Panc1 (cell line): ENCODE results near the gene KCNB1. TPM values are rescaled to one million over a fixed set of nuclear protein-coding genes. Genes with fewer than 3 reads are reported as not detected.

Source experiments
- ATAC-seq: fragments of 200-7000 bp; cut with Tn5 transposase; 2 replicates; pipeline ENCODE4 v1.9.1; 2020; ENCODE audit warnings: mild to moderate bottlenecking, moderate library complexity
- BruUV-seq: library from RNA; stranded (reverse); fragments of 400-500 nt; replicated peaks from 2 replicates; lab custom pipeline; 2021; lab: Mats Ljungman, UMichigan
- CTCF ChIA-PET: fragments of 300-600 bp; sonication (Branson Sonifier 250); formaldehyde crosslinking; loops from one replicate; lab custom pipeline; 2022; ENCODE audit warnings: antibody characterized with exemption; lab: Charles Lee
- POLR2A ChIA-PET: fragments of 300-600 bp; sonication (Branson Sonifier 250); formaldehyde crosslinking; loops from one replicate; lab custom pipeline; 2022; ENCODE audit warnings: antibody characterized with exemption; lab: Charles Lee
- DNase-seq: peaks from one replicate; pipeline ENCODE4 v3.0.0-alpha.2; 2010; ENCODE audit warnings: low read depth, low spot score
- H3K27ac ChIP-seq: 2 replicates; pipeline ENCODE4 v1.5.1; 2011; ENCODE audit warnings: mild to moderate bottlenecking, low read length, inconsistent platforms
- H3K27me3 ChIP-seq: fragments of 200-500 bp; sonication (Bioruptor generic); 2 replicates; pipeline ENCODE4 v1.6.0; 2014; ENCODE audit warnings: low read length, inconsistent platforms; ENCODE audit not compliant: control insufficient read depth, insufficient read depth
- H3K36me3 ChIP-seq: fragments of 200-500 bp; sonication (Bioruptor generic); 2 replicates; pipeline ENCODE4 v1.5.1; 2014; ENCODE audit warnings: inconsistent platforms, mild to moderate bottlenecking, low read length, moderate library complexity; ENCODE audit not compliant: control insufficient read depth, insufficient read depth
- H3K4me1 ChIP-seq: 2 replicates; pipeline ENCODE4 v1.5.1; 2011; ENCODE audit warnings: inconsistent platforms, mild to moderate bottlenecking, low read length, moderate library complexity; ENCODE audit not compliant: control insufficient read depth, insufficient read depth
- H3K4me3 ChIP-seq, 2 experiments: 2 replicates each; pipeline ENCODE4 v1.5.1; 2011 to 2012; ENCODE audit warnings: low read depth in 2 of 2, low read length in 2 of 2, mild to moderate bottlenecking in 2 of 2, inconsistent platforms in 1 of 2, moderate library complexity in 1 of 2
- H3K9me3 ChIP-seq: fragments of 200-500 bp; sonication (Bioruptor generic); 2 replicates; pipeline ENCODE4 v1.5.1; 2014; ENCODE audit warnings: low read depth, mild to moderate bottlenecking, inconsistent platforms, low read length, moderate library complexity; ENCODE audit not compliant: control insufficient read depth, insufficient read depth
- CTCF ChIP-seq: fragments of 450-650 bp; IDR thresholded peaks from 2 replicates; pipeline ENCODE4 v1.5.1; 2017; ENCODE audit warnings: mild to moderate bottlenecking
- POLR2AphosphoS5 ChIP-seq: IDR thresholded peaks from 2 replicates; pipeline ENCODE4 v1.6.1; 2012; ENCODE audit warnings: mild to moderate bottlenecking, low read depth, low read length, moderate library complexity
- REST ChIP-seq, 2 experiments: IDR thresholded peaks; 2 replicates each; pipeline ENCODE4 v1.6.1; 2011 to 2012; ENCODE audit warnings: low read depth in 2 of 2, control low read depth in 1 of 2, low read length in 1 of 2, mild to moderate bottlenecking in 1 of 2, moderate library complexity in 1 of 2; ENCODE audit not compliant: insufficient read depth in 1 of 2
- SIN3A ChIP-seq: IDR thresholded peaks from 2 replicates; pipeline ENCODE4 v1.6.1; 2012; ENCODE audit warnings: low read depth, mild to moderate bottlenecking, low read length, moderate library complexity, borderline replicate concordance; ENCODE audit not compliant: insufficient read depth
- TCF7L2 ChIP-seq: IDR thresholded peaks from 2 replicates; pipeline ENCODE4 v1.6.1; 2011; ENCODE audit warnings: mild to moderate bottlenecking, low read depth, low read length, inconsistent platforms
- in situ Hi-C: cut with HindIII; loops from 2 replicates; pipeline ENCODE4 v1.10.0; 2016; ENCODE audit warnings: low sequenced_read_pairs, low pct_unique_long_range_greater_than_20kb
- intact Hi-C: fragments of 100-400 bp; cut with micrococcal nuclease; formaldehyde crosslinking; loops from one replicate; pipeline ENCODE4 v1.10.0; 2022; ENCODE audit not compliant: unreplicated experiment
- total RNA-seq: library from RNA; stranded (reverse); gene quantifications from one replicate; pipeline ENCODE4 v1.2.1, GENCODE V29; 2021; ENCODE audit not compliant: unreplicated experiment

Gene KCNB1
- total RNA-seq, 1 experiment from 2014 or later, result 11.1 TPM

GRCh38 chr20:49347156-49347555 lies 135.3 kb downstream of the KCNB1 start:
- in situ Hi-C loops, result no loop called here
- no peaks in the 10 kb centered on the region for H3K36me3 ChIP-seq
- H3K27me3 ChIP-seq, result no peaks in the 10 kb centered on the region
- DNase-seq (no peak), ATAC-seq (no peak)
- no peak overlapping the region for H3K4me3 ChIP-seq
- CTCF ChIA-PET, result interaction anchor here (0.9 kb wide), 1 partner anchor 136 kb away, joined by 22 read pairs; no protein-coding TSS in a partner anchor
- H3K9me3 ChIP-seq, result no peaks in the 10 kb centered on the region
- H3K27ac ChIP-seq, result no peak overlapping the region; the same call in 1 of the 2 replicates
- TF ChIP-seq POLR2AphosphoS5 (no peak), REST (IDR thresholded peaks at IDR 0.05; ENCODE audit: insufficient read depth in 1 of 2, low read depth in 2 of 2, low read length in 1 of 2) (no peak), CTCF (no peak), TCF7L2 (no peak), SIN3A (no peak)
- H3K4me1 ChIP-seq, result peaks cover 10% of the 10 kb centered on the region
- intact Hi-C loops, result no loop called here
- POLR2A ChIA-PET, result no interaction called here
- BruUV-seq, result no TSS peak

GRCh38 chr20:49346682-49347081 lies 135.8 kb downstream of the KCNB1 start:
- 0 out of 2 replicates have a peak, but pooled peaks have one; percentile 68 for ATAC-seq
- peak overlapping the region; percentile 18; the same call in 1 of the 2 replicates for H3K27ac ChIP-seq
- POLR2A ChIA-PET, result no interaction called here
- no peaks in the 10 kb centered on the region for H3K9me3 ChIP-seq
- no peaks in the 10 kb centered on the region for H3K36me3 ChIP-seq
- H3K4me1 ChIP-seq, result peaks cover 10% of the 10 kb centered on the region
- H3K4me3 ChIP-seq, result no peak overlapping the region
- DNase-seq, result no peak
- no peaks in the 10 kb centered on the region for H3K27me3 ChIP-seq
- BruUV-seq, result no TSS peak
- intact Hi-C loops (no loop called here), in situ Hi-C loops (no loop called here)
- TF ChIP-seq REST (IDR thresholded peaks at IDR 0.05; ENCODE audit: insufficient read depth in 1 of 2, low read depth in 2 of 2, low read length in 1 of 2), result no peak
- TF ChIP-seq POLR2AphosphoS5, result no peak
- no peak for TF ChIP-seq CTCF
- no peak for TF ChIP-seq TCF7L2
- no peak for TF ChIP-seq SIN3A
- CTCF ChIA-PET, result interaction anchor here (0.6 to 0.9 kb wide), 2 partner anchors 137 to 725 kb away, joined by 3 to 22 read pairs; no protein-coding TSS in a partner anchor
